Measurements from ENCODE around the gene FRG2.
"Not testable (repeated sequence)": the region's sequence is repeated elsewhere in the genome, so short reads cannot be mapped to it uniquely, and the experiment has no call there.

FRG2 gene

GRCh38 chr4:190016369-190017289 is 10.4 kb downstream of the FRG2 start:
- DNase-seq (ENCODE audit: low read depth), result no peak

GRCh38 chr4:190015538-190016368 is 11.3 kb downstream of the FRG2 start:
- no peak for DNase-seq (ENCODE audit: low read depth)

- no peak for DNase-seq (ENCODE audit: low read depth)
Observed at GRCh38 chr4:190014771-190015537, 12.1 kb downstream of the FRG2 start.

GRCh38 chr4:189989941-189990340 is 37.1 kb downstream of the FRG2 start:
- DNase-seq (ENCODE audit: low read depth), result not testable (repeated sequence)

- DNase-seq (ENCODE audit: low read depth), result no peak
Observed at GRCh38 chr4:189988877-189989431, 38.1 kb downstream of the FRG2 start.

- DNase-seq (ENCODE audit: low read depth), result not testable (repeated sequence)
Observed at GRCh38 chr4:189985651-189986243, 41.3 kb downstream of the FRG2 start.

- not testable (repeated sequence) for DNase-seq (ENCODE audit: low read depth)
Observed at GRCh38 chr4:189984661-189985060, 42.4 kb downstream of the FRG2 start.

- not testable (repeated sequence) for DNase-seq (ENCODE audit: low read depth)
Observed at GRCh38 chr4:189983916-189984526, 43.0 kb downstream of the FRG2 start.

- DNase-seq (ENCODE audit: low read depth), result no peak
Observed at GRCh38 chr4:189981970-189982369, 45.1 kb downstream of the FRG2 start.

GRCh38 chr4:189980292-189980691 is 46.8 kb downstream of the FRG2 start:
- DNase-seq (ENCODE audit: low read depth), result not testable (repeated sequence)

- no peak for DNase-seq (ENCODE audit: low read depth)
Observed at GRCh38 chr4:189979196-189980047, 47.6 kb downstream of the FRG2 start.
